Stomach smooth muscle (tissue), 2 donors: ENCODE results near the gene HHIPL1.

Experiments
- H3K27ac ChIP-seq: one replicate; pipeline ENCODE4 v1.7.0; 2013; ENCODE audit warnings: mild to moderate bottlenecking, low read length, inconsistent platforms
- H3K27me3 ChIP-seq, 2 donors: one replicate each; pipeline ENCODE4 v1.7.0; 2013; ENCODE audit warnings: low read length in 2 of 2; ENCODE audit not compliant: insufficient read depth in 2 of 2, control insufficient read depth in 1 of 2
- H3K36me3 ChIP-seq, 2 donors: one replicate each; pipeline ENCODE4 v1.7.0; 2013; ENCODE audit warnings: low read length in 2 of 2; ENCODE audit not compliant: control insufficient read depth in 2 of 2, insufficient read depth in 2 of 2
- H3K4me1 ChIP-seq: one replicate; pipeline ENCODE4 v1.7.0; 2013; ENCODE audit warnings: low read length; ENCODE audit not compliant: control insufficient read depth, insufficient read depth
- H3K4me3 ChIP-seq, 2 donors: one replicate each; pipeline ENCODE4 v1.7.0; 2013; ENCODE audit warnings: low read length in 2 of 2
- H3K9ac ChIP-seq, 2 donors: one replicate each; pipeline ENCODE4 v1.7.0; 2013; ENCODE audit warnings: low read length in 2 of 2, mild to moderate bottlenecking in 1 of 2
- H3K9me3 ChIP-seq, 2 donors: one replicate each; pipeline ENCODE4 v1.7.0; 2013; ENCODE audit warnings: low read length in 2 of 2; ENCODE audit not compliant: control insufficient read depth in 2 of 2
- donor health status: healthy.
- donor health status: Pancreatic carcinoma.

Gene HHIPL1

GRCh38 chr14:99704037-99704436, 59.1 kb downstream of the HHIPL1 start:
- Histone ChIP-seq H3K4me1 (no peaks in the 10 kb centered on the region), H3K27ac (no peak overlapping the region), H3K4me3 (no peak overlapping the region), H3K9ac (no peak overlapping the region), H3K36me3 (no peaks in the 10 kb centered on the region), H3K9me3 (peaks cover 6 to 8% of the 10 kb centered on the region in 2 donors), H3K27me3 (no peaks in the 10 kb centered on the region)

- H3K4me1 ChIP-seq, result no peaks in the 10 kb centered on the region
- no peak overlapping the region for H3K27ac ChIP-seq
- H3K36me3 ChIP-seq, result no peaks in the 10 kb centered on the region
- H3K4me3 ChIP-seq, result no peak overlapping the region
- peaks cover 6 to 8% of the 10 kb centered on the region in 2 donors for H3K9me3 ChIP-seq
- no peak overlapping the region for H3K9ac ChIP-seq
- H3K27me3 ChIP-seq, result no peaks in the 10 kb centered on the region
Observed at GRCh38 chr14:99706107-99706900, 61.4 kb downstream of the HHIPL1 start.

GRCh38 chr14:99707420-99707819, 62.5 kb downstream of the HHIPL1 start:
- peaks cover 6 to 8% of the 10 kb centered on the region in 2 donors for H3K9me3 ChIP-seq
- H3K27me3 ChIP-seq, result no peaks in the 10 kb centered on the region
- H3K9ac ChIP-seq, result no peak overlapping the region
- H3K4me3 ChIP-seq, result no peak overlapping the region
- H3K36me3 ChIP-seq, result no peaks in the 10 kb centered on the region
- H3K4me1 ChIP-seq, result no peaks in the 10 kb centered on the region
- no peak overlapping the region for H3K27ac ChIP-seq

GRCh38 chr14:99707921-99708320, 63.0 kb downstream of the HHIPL1 start:
- H3K9me3 ChIP-seq, result peaks cover 6 to 8% of the 10 kb centered on the region in 2 donors
- H3K36me3 ChIP-seq, result no peaks in the 10 kb centered on the region
- no peak overlapping the region for H3K27ac ChIP-seq
- no peaks in the 10 kb centered on the region for H3K27me3 ChIP-seq
- no peaks in the 10 kb centered on the region for H3K4me1 ChIP-seq
- H3K9ac ChIP-seq, result no peak overlapping the region
- H3K4me3 ChIP-seq, result no peak overlapping the region

GRCh38 chr14:99708449-99708848, 63.5 kb downstream of the HHIPL1 start:
- H3K36me3 ChIP-seq, result no peaks in the 10 kb centered on the region
- H3K27ac ChIP-seq, result no peak overlapping the region
- H3K4me3 ChIP-seq, result no peak overlapping the region
- H3K9ac ChIP-seq, result no peak overlapping the region
- H3K4me1 ChIP-seq, result no peaks in the 10 kb centered on the region
- peaks cover under 1 to 2% of the 10 kb centered on the region in 2 donors for H3K9me3 ChIP-seq
- H3K27me3 ChIP-seq, result no peaks in the 10 kb centered on the region

- no peaks in the 10 kb centered on the region for H3K9me3 ChIP-seq
- no peak overlapping the region for H3K4me3 ChIP-seq
- no peak overlapping the region for H3K27ac ChIP-seq
- no peaks in the 10 kb centered on the region for H3K4me1 ChIP-seq
- no peaks in the 10 kb centered on the region for H3K36me3 ChIP-seq
- H3K9ac ChIP-seq, result no peak overlapping the region
- H3K27me3 ChIP-seq, result no peaks in the 10 kb centered on the region
Observed at GRCh38 chr14:99713972-99714371, 69.0 kb downstream of the HHIPL1 start.

GRCh38 chr14:99715266-99716000, 70.5 kb downstream of the HHIPL1 start:
- no peak overlapping the region for H3K9ac ChIP-seq
- H3K4me1 ChIP-seq, result no peaks in the 10 kb centered on the region
- no peaks in the 10 kb centered on the region for H3K27me3 ChIP-seq
- no peaks in the 10 kb centered on the region for H3K36me3 ChIP-seq
- H3K27ac ChIP-seq, result no peak overlapping the region
- no peaks in the 10 kb centered on the region for H3K9me3 ChIP-seq
- no peak overlapping the region for H3K4me3 ChIP-seq

- no peak overlapping the region for H3K4me3 ChIP-seq
- no peak overlapping the region for H3K9ac ChIP-seq
- H3K36me3 ChIP-seq, result no peaks in the 10 kb centered on the region
- no peaks in the 10 kb centered on the region for H3K27me3 ChIP-seq
- H3K27ac ChIP-seq, result no peak overlapping the region
- H3K4me1 ChIP-seq, result no peaks in the 10 kb centered on the region
- no peaks in the 10 kb centered on the region for H3K9me3 ChIP-seq
Observed at GRCh38 chr14:99716091-99716849, 71.3 kb downstream of the HHIPL1 start.

- Histone ChIP-seq H3K9ac (no peak overlapping the region), H3K4me3 (no peak overlapping the region), H3K9me3 (no peaks in the 10 kb centered on the region), H3K36me3 (no peaks in the 10 kb centered on the region), H3K27me3 (no peaks in the 10 kb centered on the region), H3K4me1 (no peaks in the 10 kb centered on the region), H3K27ac (no peak overlapping the region)
Observed at GRCh38 chr14:99716850-99717681, 72.1 kb downstream of the HHIPL1 start.

- Histone ChIP-seq H3K4me3 (no peak overlapping the region), H3K9me3 (no peaks in the 10 kb centered on the region), H3K36me3 (no peaks in the 10 kb centered on the region), H3K27me3 (no peaks in the 10 kb centered on the region), H3K9ac (no peak overlapping the region), H3K4me1 (no peaks in the 10 kb centered on the region), H3K27ac (no peak overlapping the region)
Observed at GRCh38 chr14:99717682-99718013, 72.7 kb downstream of the HHIPL1 start.
